Calu3 (cell line): ENCODE data around the gene GYG1. TPM values are rescaled to one million over a fixed set of nuclear protein-coding genes. Genes with fewer than 3 reads are reported as not detected.

Experiments
- BruUV-seq: library from RNA; stranded (reverse); fragments of 400-500 nt; replicated peaks from 2 replicates; lab custom pipeline; 2021; lab: Mats Ljungman, UMichigan
- CTCF ChIA-PET: fragments of 300-600 bp; sonication (Branson Sonifier 250); formaldehyde crosslinking; loops from one replicate; lab custom pipeline; 2022; ENCODE audit warnings: antibody characterized with exemption; lab: Charles Lee
- DNase-seq: peaks from one replicate; pipeline ENCODE4 v3.0.0; 2022
- H3K27ac Mint-ChIP-seq: one replicate; pipeline ENCODE4 v1.8.0; 2022; ENCODE audit warnings: mixed read lengths; ENCODE audit not compliant: unreplicated experiment
- H3K27me3 Mint-ChIP-seq: one replicate; pipeline ENCODE4 v1.8.0; 2022; ENCODE audit warnings: mixed read lengths; ENCODE audit not compliant: unreplicated experiment
- H3K36me3 Mint-ChIP-seq: one replicate; pipeline ENCODE4 v1.8.0; 2022; ENCODE audit warnings: mild to moderate bottlenecking, moderate library complexity, mixed read lengths; ENCODE audit not compliant: insufficient read depth, unreplicated experiment
- H3K4me1 Mint-ChIP-seq: one replicate; pipeline ENCODE4 v1.8.0; 2022; ENCODE audit warnings: mild to moderate bottlenecking, low read depth, mixed read lengths; ENCODE audit not compliant: unreplicated experiment
- H3K4me3 Mint-ChIP-seq: one replicate; pipeline ENCODE4 v1.8.0; 2022; ENCODE audit warnings: mild to moderate bottlenecking, low read depth, moderate library complexity, mixed read lengths; ENCODE audit not compliant: unreplicated experiment
- H3K9me3 Mint-ChIP-seq: one replicate; pipeline ENCODE4 v1.8.0; 2022; ENCODE audit warnings: low read depth, mixed read lengths; ENCODE audit not compliant: unreplicated experiment
- intact Hi-C: fragments of 100-400 bp; cut with micrococcal nuclease; formaldehyde crosslinking; loops from one replicate; pipeline ENCODE4 v1.10.0; 2022; ENCODE audit not compliant: unreplicated experiment
- total RNA-seq: library from RNA; stranded (reverse); gene quantifications from 2 replicates; pipeline ENCODE4 v1.2.3, GENCODE V29; 2022
- TF ChIP-seq, protein P1 (sequence below): fragments of 200-600 bp; IDR thresholded peaks from one replicate; pipeline ENCODE4 v1.8.0; 2022; ENCODE audit warnings: antibody characterized with exemption; ENCODE audit not compliant: unreplicated experiment

The GYG1 gene
- total RNA-seq, 1 experiment from 2014 or later, result 49.2 TPM

DNA sequence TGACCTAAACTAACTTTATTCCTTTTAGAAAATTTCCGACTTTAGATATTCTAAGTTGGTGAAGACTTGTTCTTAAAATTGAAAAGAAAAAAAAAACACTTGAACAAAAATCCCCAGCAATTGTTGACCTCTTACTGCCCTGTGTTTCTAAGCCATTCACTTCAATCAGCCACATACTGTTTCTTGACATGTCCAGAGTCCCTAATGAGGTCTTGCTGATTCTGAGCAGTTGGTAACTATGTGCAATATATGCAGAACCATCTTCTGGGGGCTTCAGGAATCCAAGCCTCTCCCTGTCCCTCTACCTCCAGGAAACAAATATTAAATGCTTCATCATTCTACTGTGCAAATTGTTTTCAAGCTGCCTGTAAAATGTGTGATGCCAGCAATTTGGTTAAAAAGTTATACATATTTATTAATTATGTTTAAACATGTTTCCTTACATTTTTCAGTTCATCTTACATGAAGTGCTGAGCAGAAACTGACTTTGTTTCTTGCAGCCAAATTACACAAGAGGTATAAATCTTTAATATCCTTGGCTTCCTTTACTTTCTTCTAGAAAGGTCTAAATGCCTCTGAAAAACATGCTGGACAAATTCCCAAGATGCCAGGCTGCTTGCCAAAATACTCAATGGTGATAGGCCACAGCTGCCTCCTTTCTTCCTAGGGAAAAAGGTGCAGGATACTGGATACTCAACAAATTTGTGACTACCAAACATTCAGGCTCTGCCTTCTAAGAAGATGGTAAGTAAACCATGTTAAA lies 19.8 kb upstream of the GYG1 start:
- intact Hi-C loops, result no loop called here
- no peaks in the 10 kb centered on the region for H3K9me3 Mint-ChIP-seq
- no peaks in the 10 kb centered on the region for H3K4me1 Mint-ChIP-seq
- TF ChIP-seq, protein P1, sequence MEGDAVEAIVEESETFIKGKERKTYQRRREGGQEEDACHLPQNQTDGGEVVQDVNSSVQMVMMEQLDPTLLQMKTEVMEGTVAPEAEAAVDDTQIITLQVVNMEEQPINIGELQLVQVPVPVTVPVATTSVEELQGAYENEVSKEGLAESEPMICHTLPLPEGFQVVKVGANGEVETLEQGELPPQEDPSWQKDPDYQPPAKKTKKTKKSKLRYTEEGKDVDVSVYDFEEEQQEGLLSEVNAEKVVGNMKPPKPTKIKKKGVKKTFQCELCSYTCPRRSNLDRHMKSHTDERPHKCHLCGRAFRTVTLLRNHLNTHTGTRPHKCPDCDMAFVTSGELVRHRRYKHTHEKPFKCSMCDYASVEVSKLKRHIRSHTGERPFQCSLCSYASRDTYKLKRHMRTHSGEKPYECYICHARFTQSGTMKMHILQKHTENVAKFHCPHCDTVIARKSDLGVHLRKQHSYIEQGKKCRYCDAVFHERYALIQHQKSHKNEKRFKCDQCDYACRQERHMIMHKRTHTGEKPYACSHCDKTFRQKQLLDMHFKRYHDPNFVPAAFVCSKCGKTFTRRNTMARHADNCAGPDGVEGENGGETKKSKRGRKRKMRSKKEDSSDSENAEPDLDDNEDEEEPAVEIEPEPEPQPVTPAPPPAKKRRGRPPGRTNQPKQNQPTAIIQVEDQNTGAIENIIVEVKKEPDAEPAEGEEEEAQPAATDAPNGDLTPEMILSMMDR, result no peak
- H3K4me3 Mint-ChIP-seq, result no peak overlapping the region
- no peak overlapping the region for H3K27ac Mint-ChIP-seq
- DNase-seq, result no peak
- BruUV-seq, result no TSS peak
- CTCF ChIA-PET, result no interaction called here
- no peaks in the 10 kb centered on the region for H3K27me3 Mint-ChIP-seq
- H3K36me3 Mint-ChIP-seq, result no peaks in the 10 kb centered on the region

DNA sequence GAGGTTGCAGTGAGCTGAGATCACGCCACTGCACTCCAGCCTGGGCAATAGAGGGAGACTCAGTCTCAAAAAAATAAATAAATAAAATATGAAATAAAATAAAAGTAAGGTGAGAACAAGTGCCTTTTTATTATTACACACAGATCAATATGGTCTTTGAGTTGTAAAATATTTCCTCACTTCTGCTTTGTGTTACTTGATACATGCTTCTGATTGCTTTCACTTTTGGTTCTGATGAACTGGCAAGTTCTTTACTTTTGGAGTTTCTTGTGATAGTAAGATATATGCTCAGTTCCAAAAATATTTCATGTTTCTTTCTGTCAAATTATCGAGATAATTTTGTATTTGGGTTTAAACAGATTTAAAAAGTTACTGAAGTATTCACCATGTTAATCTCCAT lies 16.6 kb upstream of the GYG1 start:
- DNase-seq, result no peak
- TF ChIP-seq, protein P1, result no peak
- peak overlapping the region; percentile 2 for H3K4me3 Mint-ChIP-seq
- no TSS peak for BruUV-seq
- H3K27ac Mint-ChIP-seq, result no peak overlapping the region
- H3K9me3 Mint-ChIP-seq, result peaks cover 5% of the 10 kb centered on the region
- no peaks in the 10 kb centered on the region for H3K36me3 Mint-ChIP-seq
- H3K27me3 Mint-ChIP-seq, result no peaks in the 10 kb centered on the region
- no peaks in the 10 kb centered on the region for H3K4me1 Mint-ChIP-seq
- intact Hi-C loops, result no loop called here
- CTCF ChIA-PET, result interaction anchor here (0.6 to 1.1 kb wide), 4 partner anchors 17 to 256 kb away, joined by 3 to 10 read pairs (median 5); no protein-coding TSS in a partner anchor

DNA sequence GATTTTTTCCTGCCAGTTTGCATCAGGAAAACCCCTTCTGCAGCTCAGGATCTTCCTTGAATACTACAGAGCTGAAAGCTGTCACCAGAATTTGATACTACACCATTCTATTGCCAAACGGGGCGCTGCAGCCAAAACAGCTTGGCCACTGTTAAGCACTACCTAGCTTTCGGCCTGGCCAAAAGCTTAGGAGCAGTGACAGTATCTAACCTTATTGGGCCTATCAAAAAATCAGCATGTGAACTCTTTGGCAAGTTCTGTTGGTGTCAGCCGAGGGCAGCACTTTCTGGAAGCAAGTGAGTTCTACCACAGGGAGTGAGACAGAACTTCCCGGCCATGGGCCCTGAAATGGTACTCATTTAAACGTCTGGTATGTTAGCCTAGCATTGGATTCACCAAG lies 16.1 kb upstream of the GYG1 start:
- Mint-ChIP-seq H3K27me3 (no peaks in the 10 kb centered on the region), H3K4me3 (peak overlapping the region; percentile 2)
- CTCF ChIA-PET, result interaction anchor here (1.0 to 1.1 kb wide), 2 partner anchors 18 to 20 kb away, joined by 3 to 6 read pairs; no protein-coding TSS in a partner anchor

DNA sequence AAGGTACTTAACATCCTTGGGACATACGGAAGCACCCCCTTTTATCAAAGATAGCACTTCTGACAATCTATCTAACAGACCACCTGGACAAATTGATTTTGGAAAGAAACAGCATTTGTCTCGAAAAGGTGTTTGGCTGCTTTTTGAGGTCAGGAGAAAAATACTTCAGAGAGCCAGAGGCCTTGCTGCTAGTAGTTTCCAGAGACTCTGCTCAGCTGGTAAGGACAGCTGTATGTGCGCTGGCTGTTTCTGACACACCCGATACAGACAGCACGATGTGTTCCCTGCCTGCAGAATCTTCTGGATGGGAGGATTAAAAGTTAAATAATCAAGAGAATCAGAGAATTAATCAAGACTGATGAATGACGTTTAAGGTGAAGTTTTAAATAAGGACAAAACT lies 15.6 kb upstream of the GYG1 start:
- no peak overlapping the region for H3K27ac Mint-ChIP-seq
- CTCF ChIA-PET, result interaction anchor here (1.0 to 1.1 kb wide), 2 partner anchors 18 to 20 kb away, joined by 3 to 6 read pairs; no protein-coding TSS in a partner anchor
- no peaks in the 10 kb centered on the region for H3K27me3 Mint-ChIP-seq
- H3K9me3 Mint-ChIP-seq, result peaks cover 5% of the 10 kb centered on the region
- H3K36me3 Mint-ChIP-seq, result no peaks in the 10 kb centered on the region
- intact Hi-C loops, result no loop called here
- no peaks in the 10 kb centered on the region for H3K4me1 Mint-ChIP-seq
- no TSS peak for BruUV-seq
- no peak for DNase-seq
- H3K4me3 Mint-ChIP-seq, result no peak overlapping the region
- TF ChIP-seq, protein P1, result no peak

More for the DNA sequence above, 16.1 kb upstream of the GYG1 start:
- Mint-ChIP-seq H3K36me3 (no peaks in the 10 kb centered on the region), H3K9me3 (peaks cover 5% of the 10 kb centered on the region), H3K4me1 (no peaks in the 10 kb centered on the region), H3K27ac (no peak overlapping the region)
- intact Hi-C loops, result no loop called here
- TF ChIP-seq, protein P1, result no peak
- no TSS peak for BruUV-seq
- no peak for DNase-seq
